AG04450 (cell line): ENCODE data around the gene ADPRHL1. TPM values are rescaled to one million over a fixed set of nuclear protein-coding genes. Genes with fewer than 3 reads are reported as not detected.
A peak's percentile ranks its signal among the peaks of the same experiment; 100 is the strongest.

ENCODE experiments used
- CTCF ChIA-PET: fragments of 300-600, 350-600 bp; formaldehyde crosslinking; extraction: SDS; loops from one replicate; lab custom pipeline; 2022; ENCODE audit warnings: antibody characterized with exemption, inconsistent platforms; lab: Charles Lee
- POLR2A ChIA-PET: fragments of 350-600 bp; formaldehyde crosslinking; extraction: SDS; loops from one replicate; lab custom pipeline; 2021; ENCODE audit warnings: antibody characterized with exemption, inconsistent platforms; lab: Yijun Ruan, JAX
- DNase-seq: peaks from one replicate; pipeline ENCODE4 v3.0.0-alpha.2; 2011; ENCODE audit warnings: low read depth, low spot score
- H3K27ac ChIP-seq: one replicate; pipeline ENCODE4 v1.5.1; 2012; ENCODE audit warnings: low read depth, low read length, control low read depth
- H3K27me3 ChIP-seq: one replicate; pipeline ENCODE4 v1.6.0; 2012; ENCODE audit warnings: low read length; ENCODE audit not compliant: control insufficient read depth, insufficient read depth
- H3K4me3 ChIP-seq: 2 replicates; pipeline ENCODE4 v1.5.1; 2011; ENCODE audit warnings: mild to moderate bottlenecking, low read depth, low read length, control low read depth
- H3K9me3 ChIP-seq: 2 replicates; pipeline ENCODE4 v1.5.1; 2012; ENCODE audit warnings: low read length; ENCODE audit not compliant: control insufficient read depth, insufficient read depth
- polyA plus RNA-seq: library from polyadenylated mRNA; depleted of rRNA; stranded (reverse); fragments of >200 nt; gene quantifications from 2 replicates; pipeline ENCODE4 v1.2.3, GENCODE V29; 2011
- TF ChIP-seq, protein P1 (sequence below): IDR thresholded peaks from 2 replicates; pipeline ENCODE4 v1.5.1; 2011; ENCODE audit warnings: low read depth, low read length, control low read depth, inconsistent platforms

The ADPRHL1 gene
- polyA plus RNA-seq, 1 experiment: 0.35 TPM

DNA sequence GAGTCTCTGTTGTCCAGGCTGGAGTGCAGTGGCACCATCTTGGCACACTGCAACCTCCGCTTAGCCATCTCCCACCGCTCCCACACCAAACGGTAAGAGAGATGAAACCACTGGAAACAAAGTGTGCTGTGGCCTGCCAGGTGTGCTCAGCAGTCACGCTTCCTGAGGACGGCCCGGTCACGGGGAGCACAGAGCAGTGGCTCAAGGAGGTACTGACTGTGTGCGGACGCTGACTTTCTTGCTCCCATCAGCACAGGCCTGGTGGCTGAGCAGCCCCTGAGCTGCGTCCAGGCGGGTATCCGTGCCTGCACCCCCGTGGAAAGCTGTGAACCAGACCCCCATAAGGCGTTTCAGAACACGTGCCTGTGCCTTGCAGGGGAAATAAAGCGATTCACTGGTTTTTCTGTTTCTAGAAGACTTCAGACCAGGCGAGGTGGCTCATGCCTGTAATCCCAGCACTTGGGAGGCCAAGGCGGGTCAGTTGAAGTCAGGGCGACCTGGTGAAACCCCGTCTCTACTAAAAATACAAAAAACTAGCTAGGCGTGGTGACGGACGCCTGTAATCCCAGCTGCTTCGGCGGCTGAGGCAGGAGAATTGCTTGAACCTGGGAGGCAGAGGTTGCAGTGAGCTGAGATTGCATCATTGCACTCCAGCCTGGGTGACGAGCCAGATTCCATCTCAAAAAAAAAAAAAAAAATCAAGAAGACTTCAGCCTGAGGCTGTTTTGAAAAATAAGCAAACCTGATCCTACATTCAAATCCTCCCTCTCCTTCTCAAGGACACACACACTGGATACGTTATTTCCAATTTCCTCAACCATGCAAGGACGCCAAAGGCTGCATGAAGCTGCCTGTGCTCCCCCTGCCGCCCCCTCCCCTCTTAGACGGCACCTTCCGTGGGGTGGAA lies 25.5 kb downstream of the ADPRHL1 start:
- ChIA-PET POLR2A (no interaction called here), CTCF (interaction anchor here (0.5 to 0.6 kb wide), 2 partner anchors 45 to 56 kb away, joined by 3 read pairs; no protein-coding TSS in a partner anchor)
- DNase-seq: no peak
- TF ChIP-seq, protein P1, sequence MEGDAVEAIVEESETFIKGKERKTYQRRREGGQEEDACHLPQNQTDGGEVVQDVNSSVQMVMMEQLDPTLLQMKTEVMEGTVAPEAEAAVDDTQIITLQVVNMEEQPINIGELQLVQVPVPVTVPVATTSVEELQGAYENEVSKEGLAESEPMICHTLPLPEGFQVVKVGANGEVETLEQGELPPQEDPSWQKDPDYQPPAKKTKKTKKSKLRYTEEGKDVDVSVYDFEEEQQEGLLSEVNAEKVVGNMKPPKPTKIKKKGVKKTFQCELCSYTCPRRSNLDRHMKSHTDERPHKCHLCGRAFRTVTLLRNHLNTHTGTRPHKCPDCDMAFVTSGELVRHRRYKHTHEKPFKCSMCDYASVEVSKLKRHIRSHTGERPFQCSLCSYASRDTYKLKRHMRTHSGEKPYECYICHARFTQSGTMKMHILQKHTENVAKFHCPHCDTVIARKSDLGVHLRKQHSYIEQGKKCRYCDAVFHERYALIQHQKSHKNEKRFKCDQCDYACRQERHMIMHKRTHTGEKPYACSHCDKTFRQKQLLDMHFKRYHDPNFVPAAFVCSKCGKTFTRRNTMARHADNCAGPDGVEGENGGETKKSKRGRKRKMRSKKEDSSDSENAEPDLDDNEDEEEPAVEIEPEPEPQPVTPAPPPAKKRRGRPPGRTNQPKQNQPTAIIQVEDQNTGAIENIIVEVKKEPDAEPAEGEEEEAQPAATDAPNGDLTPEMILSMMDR: no peak
- Histone ChIP-seq H3K9me3 (peaks cover 7% of the 10 kb centered on the region; the same call in 1 of the 2 replicates), H3K27ac (peak overlapping the region; percentile 39), H3K4me3 (no peak overlapping the region), H3K27me3 (no peaks in the 10 kb centered on the region)

DNA sequence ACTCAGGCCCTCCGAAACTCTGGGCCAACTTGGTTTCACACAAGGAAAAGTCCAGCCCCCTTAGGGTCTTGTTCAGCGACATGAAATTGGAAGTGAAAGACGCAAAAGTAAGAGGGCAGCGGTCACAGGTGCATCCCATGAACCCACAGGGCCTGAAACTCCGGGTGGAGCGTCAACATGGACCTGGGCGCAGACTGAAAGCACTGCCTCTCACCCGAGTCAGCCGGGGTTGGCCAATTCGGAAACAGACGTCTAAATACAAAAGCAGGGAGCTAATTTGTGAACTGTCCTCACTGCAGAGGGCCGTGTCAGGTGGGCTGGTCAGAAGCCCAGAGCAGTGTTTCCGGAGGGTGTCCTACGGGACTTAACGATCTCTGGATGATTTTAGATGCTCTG lies 26.7 kb downstream of the ADPRHL1 start:
- peaks cover 7% of the 10 kb centered on the region; the same call in 1 of the 2 replicates for H3K9me3 ChIP-seq
- H3K27me3 ChIP-seq: no peaks in the 10 kb centered on the region
- TF ChIP-seq, protein P1: no peak
- H3K27ac ChIP-seq: no peak overlapping the region
- DNase-seq: no peak
- no peak overlapping the region for H3K4me3 ChIP-seq
- POLR2A ChIA-PET: no interaction called here
- CTCF ChIA-PET: no interaction called here

DNA sequence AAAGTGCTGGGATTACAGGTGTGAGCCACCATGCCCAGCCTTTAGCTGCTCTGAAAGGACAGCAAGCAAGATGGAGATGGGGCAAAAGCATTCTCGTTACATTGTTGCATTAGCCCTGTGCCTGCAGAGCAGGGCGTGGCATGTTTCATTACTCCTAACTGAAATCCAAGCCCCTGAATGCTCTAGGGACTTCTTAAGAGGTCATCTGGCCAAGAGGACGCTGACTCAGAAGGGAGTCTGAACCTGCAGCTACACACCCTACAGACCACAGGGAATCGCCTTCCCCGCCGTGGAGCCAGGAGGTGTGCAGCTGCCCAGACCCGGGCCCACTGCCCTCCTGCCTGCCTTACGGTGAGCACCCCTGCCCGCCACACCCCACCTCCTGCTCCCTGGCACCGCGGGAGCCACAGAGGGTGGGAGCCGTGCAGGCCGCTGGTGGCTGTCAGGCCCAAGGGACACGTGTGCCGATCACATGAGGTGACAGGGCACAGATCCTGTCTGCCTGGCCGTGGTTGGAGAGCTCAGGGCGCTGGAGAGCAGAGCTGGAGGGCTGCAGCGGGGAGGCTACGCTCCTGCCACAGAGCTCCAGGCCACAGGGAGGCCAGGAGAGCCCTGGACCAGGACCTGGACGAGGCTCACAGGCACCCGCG lies 27.2 kb downstream of the ADPRHL1 start:
- Histone ChIP-seq H3K9me3 (peaks cover 7% of the 10 kb centered on the region; the same call in 1 of the 2 replicates), H3K27me3 (no peaks in the 10 kb centered on the region), H3K4me3 (no peak overlapping the region), H3K27ac (no peak overlapping the region)
- TF ChIP-seq, protein P1: no peak
- CTCF ChIA-PET: no interaction called here
- DNase-seq: no peak
- POLR2A ChIA-PET: no interaction called here

DNA sequence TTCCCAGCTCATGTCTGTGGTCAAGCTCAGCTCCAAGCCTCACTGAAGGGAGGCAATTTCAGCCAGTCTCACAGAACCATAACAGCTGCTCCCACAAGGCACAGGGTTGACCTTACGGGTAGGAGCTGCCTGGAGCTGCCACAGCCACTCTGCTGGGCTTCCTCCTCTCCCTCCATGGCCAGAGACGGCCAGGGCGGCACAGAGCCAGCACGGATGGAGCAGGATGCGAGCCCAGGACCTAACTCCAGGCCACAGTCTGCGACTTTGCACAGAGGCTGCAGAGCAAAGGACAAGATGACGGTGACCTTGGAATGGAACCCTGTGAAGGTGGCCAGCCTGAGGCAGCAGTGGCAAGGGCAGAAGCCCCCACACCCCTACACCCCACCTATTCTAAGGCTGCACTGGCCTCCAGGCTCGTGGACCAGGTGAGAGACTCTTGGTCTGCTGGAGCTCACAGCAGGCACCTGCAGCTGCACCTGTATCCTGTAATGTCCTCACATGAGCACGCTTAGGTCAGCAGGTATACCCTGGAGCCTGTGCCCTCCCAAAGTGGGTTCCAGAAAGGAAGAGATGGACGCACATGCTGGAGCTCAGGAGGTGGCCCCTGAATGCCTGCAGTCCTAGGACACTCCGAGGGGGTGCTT lies 29.6 kb downstream of the ADPRHL1 start:
- H3K27ac ChIP-seq: no peak overlapping the region
- TF ChIP-seq, protein P1: no peak
- peaks cover 4% of the 10 kb centered on the region; the same call in 1 of the 2 replicates for H3K9me3 ChIP-seq
- no peak overlapping the region for H3K4me3 ChIP-seq
- H3K27me3 ChIP-seq: no peaks in the 10 kb centered on the region
- POLR2A ChIA-PET: no interaction called here
- DNase-seq: no peak
- CTCF ChIA-PET: no interaction called here
